ENCODE measurements around the gene ARHGAP1.

DNA sequence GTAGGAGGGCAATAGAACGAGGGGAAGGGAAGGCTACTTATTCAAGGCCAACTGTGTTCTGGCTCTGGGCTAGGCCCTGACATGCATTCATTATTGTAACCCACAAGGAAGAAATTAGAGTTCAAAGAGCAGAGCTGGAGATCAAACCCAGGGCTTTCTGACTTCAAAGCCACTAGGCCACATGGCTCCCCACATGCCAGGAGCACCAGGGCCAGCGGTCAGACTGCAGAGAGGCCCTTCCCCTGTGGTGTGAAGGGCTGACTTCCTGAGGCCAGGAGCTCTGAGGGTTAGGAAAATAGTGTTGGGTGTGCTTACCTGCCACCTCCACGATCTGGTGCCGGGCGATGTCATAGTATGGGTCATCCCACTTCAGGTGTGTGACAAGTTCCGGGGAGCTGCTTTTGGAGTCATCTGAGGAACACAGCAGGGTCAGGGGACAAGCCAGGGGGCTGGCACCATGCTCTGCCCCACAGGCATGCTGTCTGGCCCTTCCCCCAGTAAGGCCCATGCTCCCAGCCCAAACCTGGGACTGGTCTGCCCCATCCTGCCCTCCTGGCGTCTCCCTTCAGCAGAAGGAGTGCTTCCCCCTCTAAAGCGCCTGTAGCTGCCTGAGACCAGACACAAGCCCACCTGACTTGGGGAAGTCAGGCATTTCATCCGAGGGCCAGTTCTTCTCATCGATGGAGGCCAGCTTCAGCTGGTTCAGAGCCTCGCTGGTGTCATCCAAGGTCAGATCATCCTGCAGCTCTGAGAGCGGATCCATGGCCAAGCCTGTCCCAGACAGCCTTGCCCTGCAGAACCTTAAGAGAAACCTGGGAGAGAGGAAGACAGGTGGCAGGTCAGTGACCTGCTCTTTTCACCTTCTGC is 4.8 kb downstream of the ARHGAP1 start:
- TF ChIP-seq, protein P1, sequence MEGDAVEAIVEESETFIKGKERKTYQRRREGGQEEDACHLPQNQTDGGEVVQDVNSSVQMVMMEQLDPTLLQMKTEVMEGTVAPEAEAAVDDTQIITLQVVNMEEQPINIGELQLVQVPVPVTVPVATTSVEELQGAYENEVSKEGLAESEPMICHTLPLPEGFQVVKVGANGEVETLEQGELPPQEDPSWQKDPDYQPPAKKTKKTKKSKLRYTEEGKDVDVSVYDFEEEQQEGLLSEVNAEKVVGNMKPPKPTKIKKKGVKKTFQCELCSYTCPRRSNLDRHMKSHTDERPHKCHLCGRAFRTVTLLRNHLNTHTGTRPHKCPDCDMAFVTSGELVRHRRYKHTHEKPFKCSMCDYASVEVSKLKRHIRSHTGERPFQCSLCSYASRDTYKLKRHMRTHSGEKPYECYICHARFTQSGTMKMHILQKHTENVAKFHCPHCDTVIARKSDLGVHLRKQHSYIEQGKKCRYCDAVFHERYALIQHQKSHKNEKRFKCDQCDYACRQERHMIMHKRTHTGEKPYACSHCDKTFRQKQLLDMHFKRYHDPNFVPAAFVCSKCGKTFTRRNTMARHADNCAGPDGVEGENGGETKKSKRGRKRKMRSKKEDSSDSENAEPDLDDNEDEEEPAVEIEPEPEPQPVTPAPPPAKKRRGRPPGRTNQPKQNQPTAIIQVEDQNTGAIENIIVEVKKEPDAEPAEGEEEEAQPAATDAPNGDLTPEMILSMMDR (IDR thresholded peaks at IDR 0.05): no peak
- no peak for TF ChIP-seq POLR2A (IDR thresholded peaks at IDR 0.05)

Measured in thyroid gland (tissue), 4 donors.